Measurements from ENCODE around the gene GRID1.

The GRID1 gene

DNA sequence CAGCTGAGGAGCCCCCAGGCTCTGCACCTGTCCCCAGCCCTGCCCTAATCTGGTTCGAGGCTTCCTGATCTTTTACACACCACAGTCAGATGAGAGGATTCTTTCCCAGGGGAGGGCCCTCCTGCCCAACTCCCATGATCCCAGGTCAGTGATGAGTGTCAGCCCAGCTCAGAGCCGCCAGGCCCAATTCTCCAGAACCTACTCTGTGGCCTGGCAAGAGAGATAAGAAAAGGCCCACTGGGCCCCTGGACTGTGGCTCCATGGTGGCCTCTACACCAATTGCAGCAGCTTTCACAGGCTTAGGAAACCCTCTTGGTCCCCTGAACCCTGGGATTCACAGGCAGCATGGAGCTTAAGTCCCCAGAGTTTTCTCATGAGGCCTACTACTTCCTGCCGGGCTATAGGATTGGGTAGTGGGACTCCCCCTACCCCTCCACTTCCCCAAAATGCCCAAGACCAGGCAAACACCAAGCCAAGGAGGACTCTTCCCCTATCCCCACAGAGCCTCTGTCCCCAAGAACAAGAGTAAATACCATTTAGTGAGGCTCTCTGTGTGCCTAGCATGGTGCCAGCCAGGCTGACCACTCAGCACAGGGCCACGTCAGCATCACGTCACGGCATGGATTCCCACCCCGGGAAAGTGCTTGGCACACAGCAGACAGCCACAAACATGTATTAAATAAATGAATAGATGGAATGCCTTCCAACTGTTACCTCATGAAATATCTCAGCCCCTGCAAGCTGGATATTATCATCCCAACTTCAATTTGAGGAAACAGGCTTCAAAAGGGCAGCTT is 100.0 kb downstream of the GRID1 start:
- DNase-seq (ENCODE audit: low spot score), result no peak

GRCh38 chr10:86265895-86266259 is 100.7 kb downstream of the GRID1 start:
- no peak for DNase-seq (ENCODE audit: low spot score)

- DNase-seq (ENCODE audit: low spot score), result no peak
These were observed 101.2 kb downstream of the GRID1 start for GRCh38 chr10:86265236-86265894.

- no peak for DNase-seq (ENCODE audit: low spot score)
These were observed 101.9 kb downstream of the GRID1 start for GRCh38 chr10:86264481-86265231.

GRCh38 chr10:86263907-86264306 is 102.7 kb downstream of the GRID1 start:
- DNase-seq (ENCODE audit: low spot score), result no peak

GRCh38 chr10:86263209-86263608 is 103.4 kb downstream of the GRID1 start:
- DNase-seq (ENCODE audit: low spot score), result no peak

DNA sequence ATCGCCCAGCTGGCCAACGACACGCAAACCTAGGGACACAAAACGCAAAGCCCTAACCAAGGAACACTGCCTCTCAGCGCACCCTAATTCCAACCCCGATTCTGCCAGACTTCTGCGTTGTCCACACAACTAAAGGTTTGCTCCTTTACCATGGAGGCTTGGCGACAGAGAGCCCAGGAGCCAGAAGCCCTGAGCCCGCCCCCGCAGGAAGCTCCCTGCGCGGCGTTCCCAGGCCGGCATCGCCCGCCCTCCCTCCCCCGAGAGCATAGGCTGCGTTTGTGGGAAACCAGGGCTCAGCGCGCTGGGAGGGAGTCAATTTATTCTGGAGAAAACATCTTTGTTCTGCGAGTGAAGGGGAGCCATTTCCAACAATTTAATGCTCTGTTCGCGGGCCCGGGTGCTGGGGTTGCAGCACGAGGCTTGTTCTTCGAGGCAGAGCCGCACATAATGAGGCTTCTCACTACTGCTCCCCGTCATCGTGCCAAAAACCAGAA is 103.9 kb downstream of the GRID1 start:
- DNase-seq (ENCODE audit: low spot score), result no peak

GRCh38 chr10:86261941-86262687 is 104.5 kb downstream of the GRID1 start:
- no peak for DNase-seq (ENCODE audit: low spot score)

DNA sequence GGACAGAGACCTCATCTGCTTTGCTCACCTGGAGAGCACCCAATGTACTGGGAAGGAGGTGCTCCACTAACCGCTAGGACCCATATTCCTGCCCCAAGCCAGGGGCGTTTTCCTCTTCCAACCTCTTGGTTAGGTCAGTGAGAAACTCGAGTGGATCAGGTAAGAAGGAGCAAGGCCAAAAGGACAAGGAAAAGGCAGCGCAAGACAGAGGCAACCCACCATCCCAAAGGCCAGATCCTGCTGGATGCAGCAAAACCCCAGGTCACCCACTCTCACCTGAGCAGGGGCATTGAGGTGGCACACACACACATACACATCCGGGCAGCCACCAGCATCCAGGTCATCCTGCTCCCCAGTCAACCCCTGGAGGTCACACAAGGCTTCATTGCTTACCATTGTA is 105.1 kb downstream of the GRID1 start:
- DNase-seq (ENCODE audit: low spot score), result no peak

DNA sequence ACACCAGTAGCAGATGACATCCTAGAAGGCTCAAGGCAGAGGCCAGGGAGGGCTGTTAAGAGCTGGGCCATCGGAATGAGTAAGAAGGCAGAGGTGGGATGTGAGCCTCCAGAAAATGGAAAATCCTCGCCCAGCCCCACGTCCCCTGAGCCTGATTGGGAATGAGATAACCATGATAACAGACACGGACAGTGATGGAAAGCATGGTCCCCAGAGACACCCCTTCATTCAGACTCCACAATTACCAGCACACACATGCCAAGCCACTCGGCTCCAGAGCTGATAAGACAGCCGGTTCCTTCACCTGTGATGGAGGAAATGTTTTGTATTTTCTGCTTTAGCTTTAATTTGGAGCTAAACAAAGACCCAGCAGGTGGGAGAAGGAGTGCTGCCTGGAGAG is 106.0 kb downstream of the GRID1 start:
- DNase-seq (ENCODE audit: low spot score), result no peak

GRCh38 chr10:86259901-86260562 is 106.6 kb downstream of the GRID1 start:
- DNase-seq (ENCODE audit: low spot score), result no peak

GRCh38 chr10:86258941-86259340 is 107.7 kb downstream of the GRID1 start:
- no peak for DNase-seq (ENCODE audit: low spot score)

DNA sequence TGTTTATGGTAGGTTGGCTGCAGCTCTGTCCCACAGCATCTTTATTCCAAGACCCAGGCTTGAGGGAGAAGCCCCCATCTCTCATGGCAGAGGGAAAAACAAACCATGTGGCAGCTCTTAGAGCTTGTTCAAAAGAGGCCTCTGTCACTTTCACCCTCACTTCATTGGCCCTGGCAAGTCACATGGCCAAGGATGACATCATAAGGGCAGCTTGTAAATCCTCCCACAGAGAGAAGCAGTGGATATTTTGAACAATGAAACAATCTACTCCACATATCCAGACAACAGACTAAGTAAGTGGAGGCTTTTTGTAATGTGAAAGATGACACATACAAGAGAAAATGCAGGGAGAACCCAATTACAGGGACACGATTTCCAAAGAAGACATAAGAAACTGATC is 108.1 kb downstream of the GRID1 start:
- no peak for DNase-seq (ENCODE audit: low spot score)

DNA sequence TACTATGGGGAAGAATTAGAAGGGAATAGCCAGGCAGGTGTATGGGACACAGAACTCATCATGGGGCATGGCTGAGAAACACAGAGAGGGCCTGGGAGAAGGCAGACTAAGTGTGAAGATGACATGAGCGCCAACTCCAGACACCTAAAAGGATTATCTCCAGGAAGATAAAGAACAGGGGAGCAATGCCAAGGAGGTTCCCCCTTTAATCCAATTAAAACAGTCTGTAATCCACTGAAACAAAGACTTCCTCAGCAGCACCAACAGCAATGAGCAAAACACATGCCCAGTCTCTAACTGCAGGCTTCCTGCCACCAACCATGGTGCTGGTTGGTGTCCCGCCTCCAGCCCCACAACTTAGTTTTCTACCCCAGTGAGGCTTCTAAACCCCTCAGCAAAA is 108.9 kb downstream of the GRID1 start:
- DNase-seq (ENCODE audit: low spot score), result no peak

DNA sequence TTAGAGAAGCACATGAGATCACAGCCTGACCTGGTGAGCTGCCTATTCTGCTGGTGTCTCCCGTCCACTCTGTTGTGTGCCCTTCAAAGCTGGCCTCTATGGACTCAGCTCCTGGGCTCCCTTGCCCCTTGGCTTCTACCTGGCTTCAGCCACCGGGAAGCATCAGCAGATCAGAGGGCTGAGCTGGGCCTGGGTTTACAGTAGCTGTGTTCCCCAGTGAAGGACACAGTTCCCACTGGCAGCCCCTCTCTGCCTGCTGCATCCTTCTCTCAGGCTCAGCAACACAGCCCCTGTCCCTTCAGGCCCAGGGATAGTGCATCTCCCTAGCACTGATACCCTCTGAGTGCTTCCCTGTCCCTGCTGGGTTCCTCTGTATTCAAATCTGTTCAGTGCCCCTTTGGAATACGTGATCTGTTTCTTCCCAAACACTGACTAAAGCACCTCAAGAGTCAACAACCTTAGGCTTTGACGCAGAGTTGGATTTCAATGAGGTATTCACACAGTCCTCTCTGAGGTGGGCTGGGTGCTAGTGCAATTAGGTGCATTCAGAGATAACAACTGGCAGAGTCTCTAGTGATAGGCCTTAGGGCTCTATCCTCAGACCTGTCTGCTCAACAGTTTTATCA is 109.8 kb downstream of the GRID1 start:
- DNase-seq (ENCODE audit: low spot score), result no peak

DNA sequence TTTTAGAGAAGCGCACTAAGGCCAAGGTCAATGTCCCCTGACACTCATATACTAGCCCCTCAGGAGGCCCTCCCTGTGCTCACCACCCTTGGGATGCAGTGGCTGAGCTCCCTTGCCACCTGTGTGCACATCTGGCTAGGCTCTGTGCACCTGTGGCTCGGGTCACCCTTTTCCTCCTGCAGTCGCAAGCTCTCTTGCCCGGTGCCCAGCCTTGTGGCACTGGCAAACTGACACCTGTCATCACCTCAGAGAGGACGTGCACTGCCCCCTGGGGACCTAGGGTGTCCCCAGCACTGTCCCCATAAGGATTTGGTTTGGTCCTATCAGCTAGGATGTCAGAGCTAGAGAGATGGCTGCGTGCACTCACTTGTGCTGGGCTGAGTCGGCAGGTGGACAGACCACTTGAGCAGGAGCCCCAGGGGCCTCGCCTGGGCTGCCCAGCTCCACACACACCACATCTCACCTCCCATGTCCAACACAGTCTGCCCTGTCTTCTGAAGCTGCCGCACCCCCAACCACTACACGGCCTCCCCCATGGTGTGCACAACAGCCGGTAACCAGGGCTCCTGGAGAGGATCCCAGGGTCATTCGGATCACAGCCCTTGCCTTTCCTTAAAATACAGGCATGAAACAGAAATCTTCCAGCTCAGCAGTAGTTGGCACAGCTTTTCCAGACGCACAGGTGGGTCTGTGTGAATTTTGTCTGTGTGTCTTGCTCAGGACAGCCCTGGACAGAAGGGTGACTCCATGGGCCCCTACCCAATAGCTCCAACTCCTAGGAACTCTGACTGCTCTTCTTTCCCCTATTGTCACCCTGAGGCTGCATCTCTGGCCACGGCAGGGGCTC is 111.0 kb downstream of the GRID1 start:
- DNase-seq (ENCODE audit: low spot score), result no peak

DNA sequence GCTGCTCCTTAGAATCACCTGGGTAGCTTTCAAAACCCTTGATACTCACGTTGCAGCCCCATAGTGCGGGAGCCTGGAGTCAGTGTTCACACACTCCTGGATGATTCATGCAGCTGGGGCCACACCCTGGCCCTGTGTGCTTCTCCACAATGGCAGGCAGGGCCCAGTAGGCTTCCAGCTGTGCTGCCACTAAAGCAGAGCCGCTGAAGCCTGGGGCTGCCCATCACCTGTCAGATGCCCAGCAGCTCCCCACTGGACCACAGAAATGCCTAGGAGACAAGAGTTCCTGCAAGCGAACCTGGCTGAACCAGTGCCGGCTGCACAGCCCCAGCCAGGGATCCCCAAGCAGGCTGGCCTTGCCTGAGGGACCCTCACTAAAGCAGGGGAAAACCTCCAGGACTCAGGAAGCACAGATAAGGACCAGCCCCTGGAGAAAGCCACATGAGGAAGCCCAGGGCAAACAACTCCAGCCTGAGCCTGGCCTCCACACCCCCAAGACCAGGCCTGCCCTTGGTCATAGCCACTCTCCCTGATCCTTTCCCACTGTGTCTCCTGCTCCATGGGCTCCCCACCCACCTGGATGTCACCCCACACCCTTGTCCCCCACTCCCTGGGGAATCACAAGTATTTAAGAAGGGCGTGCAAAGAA is 111.9 kb downstream of the GRID1 start:
- DNase-seq (ENCODE audit: low spot score), result no peak

- no peak for DNase-seq (ENCODE audit: low spot score)
These were observed 112.5 kb downstream of the GRID1 start for GRCh38 chr10:86254081-86254480.

Measured in AG08396 (cell line).